Loucy (cell line): ENCODE results near the gene SNAP25.

Source experiments
- EZH2phosphoT487 ChIP-seq: fragments of 200-600 bp; IDR thresholded peaks from 2 replicates; pipeline ENCODE4 v1.6.1; 2018; ENCODE audit warnings: antibody characterized with exemption, mild to moderate bottlenecking, moderate library complexity, borderline replicate concordance
- TF ChIP-seq, protein P1 (sequence below): fragments of 200-600 bp; sonication (generic); conservative IDR thresholded peaks from 2 replicates; pipeline ENCODE4 v1.5.1; 2014; ENCODE audit warnings: mild to moderate bottlenecking, antibody characterized with exemption, low read length

DNA sequence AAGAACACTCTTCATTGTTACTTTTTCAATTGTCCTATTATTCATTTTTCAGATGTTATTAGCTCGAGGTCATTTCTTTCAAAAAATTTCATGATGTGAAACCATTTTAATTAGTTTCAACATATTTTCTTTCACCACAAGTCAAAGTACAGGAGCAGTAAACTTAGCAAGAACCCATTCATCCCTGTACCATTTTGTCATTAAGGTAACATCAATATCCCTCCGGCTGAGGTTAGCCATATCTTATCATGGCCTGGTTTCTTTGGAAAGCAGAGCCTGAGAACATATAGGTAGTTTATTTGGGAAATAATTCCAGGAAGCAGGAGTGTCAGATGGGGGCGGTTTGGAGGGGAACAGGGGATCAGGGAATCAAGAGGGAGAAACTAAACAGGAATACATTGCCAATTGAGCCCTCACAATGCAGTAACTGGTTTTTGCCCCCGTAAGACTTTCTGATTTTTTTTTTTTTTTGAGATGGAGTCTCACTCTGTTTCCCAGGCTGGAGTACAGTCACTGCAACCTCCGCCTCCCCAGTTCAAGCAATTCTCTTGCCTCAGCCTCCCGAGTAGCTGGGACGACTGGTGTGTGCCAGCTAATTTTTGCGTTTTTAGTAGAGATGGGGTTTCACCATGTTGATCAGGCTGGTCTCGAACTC is 131.7 kb downstream of the SNAP25 start:
- TF ChIP-seq, protein P1, sequence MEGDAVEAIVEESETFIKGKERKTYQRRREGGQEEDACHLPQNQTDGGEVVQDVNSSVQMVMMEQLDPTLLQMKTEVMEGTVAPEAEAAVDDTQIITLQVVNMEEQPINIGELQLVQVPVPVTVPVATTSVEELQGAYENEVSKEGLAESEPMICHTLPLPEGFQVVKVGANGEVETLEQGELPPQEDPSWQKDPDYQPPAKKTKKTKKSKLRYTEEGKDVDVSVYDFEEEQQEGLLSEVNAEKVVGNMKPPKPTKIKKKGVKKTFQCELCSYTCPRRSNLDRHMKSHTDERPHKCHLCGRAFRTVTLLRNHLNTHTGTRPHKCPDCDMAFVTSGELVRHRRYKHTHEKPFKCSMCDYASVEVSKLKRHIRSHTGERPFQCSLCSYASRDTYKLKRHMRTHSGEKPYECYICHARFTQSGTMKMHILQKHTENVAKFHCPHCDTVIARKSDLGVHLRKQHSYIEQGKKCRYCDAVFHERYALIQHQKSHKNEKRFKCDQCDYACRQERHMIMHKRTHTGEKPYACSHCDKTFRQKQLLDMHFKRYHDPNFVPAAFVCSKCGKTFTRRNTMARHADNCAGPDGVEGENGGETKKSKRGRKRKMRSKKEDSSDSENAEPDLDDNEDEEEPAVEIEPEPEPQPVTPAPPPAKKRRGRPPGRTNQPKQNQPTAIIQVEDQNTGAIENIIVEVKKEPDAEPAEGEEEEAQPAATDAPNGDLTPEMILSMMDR, result no peak
- no peak for TF ChIP-seq EZH2phosphoT487
